ENCODE data around the gene CTNNA3. TPM values are rescaled to one million over a fixed set of nuclear protein-coding genes. Genes with fewer than 3 reads are reported as not detected.

CTNNA3 gene
- total RNA-seq, 2 donors from 2014 or later: 1.6 TPM; not detected in 1

DNA sequence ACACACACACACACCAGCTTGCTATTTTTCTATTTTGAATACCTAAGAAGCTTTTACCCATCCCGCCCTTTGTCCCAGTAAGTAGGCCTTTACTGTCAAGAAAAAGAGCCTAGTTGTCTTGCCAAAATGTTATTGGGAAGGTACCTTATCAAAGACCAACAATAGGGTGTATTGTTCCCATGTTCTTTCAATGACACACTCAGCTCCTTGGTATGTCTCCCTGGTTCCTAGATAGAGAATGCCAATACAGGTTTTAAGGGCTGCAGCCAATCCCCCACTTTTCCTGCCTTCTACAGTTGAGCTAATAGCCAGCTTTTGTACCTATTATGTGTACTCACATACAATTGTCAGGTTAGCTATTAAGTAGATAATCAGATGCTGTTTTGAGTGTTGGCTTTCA is 862.1 kb downstream of the CTNNA3 start:
- H3K9me3 ChIP-seq (ENCODE audit: control insufficient read depth, low read length, poor library complexity, severe bottlenecking): no peaks in the 10 kb centered on the region
- Mint-ChIP-seq H3K4me3 (no peak overlapping the region), H3K27ac (no peak overlapping the region), H3K36me3 (ENCODE audit: low read depth) (no peaks in the 10 kb centered on the region), H3K27me3 (no peaks in the 10 kb centered on the region), H3K4me1 (no peaks in the 10 kb centered on the region)
- ATAC-seq (no peak), DNase-seq (no peak)

DNA sequence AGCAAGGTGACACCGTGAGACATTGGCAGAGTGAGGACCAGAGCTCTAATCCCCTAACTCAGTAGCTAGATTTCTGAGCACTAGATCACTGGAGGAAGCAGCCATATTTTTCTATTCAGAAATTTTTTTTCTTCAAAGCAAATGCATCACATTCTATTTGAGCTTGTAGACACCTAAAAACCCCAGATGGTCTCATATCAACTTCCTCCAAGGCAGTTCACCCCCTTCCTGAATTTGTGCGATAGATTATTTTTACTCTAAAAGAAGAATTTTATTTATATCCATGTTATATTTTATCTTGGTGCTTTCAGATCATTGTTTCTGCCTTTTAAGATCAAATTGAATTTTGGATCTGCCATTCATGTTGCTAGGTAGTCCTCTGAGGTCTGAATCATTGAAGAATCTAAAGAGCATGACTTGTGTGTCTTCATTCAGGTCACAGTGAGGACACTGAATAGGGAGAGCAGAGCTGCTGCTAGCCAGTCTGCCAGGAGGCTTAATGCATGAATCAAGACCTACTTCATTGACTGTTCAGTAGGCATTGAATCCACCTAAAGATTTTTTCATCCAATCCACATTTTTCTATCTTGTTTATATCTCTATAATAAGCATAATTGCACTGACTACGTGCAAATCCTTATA is 863.1 kb downstream of the CTNNA3 start:
- Mint-ChIP-seq H3K4me1 (no peaks in the 10 kb centered on the region), H3K36me3 (ENCODE audit: low read depth) (no peaks in the 10 kb centered on the region), H3K27me3 (no peaks in the 10 kb centered on the region), H3K4me3 (no peak overlapping the region), H3K27ac (no peak overlapping the region)
- no peaks in the 10 kb centered on the region for H3K9me3 ChIP-seq (ENCODE audit: control insufficient read depth, low read length, poor library complexity, severe bottlenecking)
- DNase-seq (no peak), ATAC-seq (no peak)

DNA sequence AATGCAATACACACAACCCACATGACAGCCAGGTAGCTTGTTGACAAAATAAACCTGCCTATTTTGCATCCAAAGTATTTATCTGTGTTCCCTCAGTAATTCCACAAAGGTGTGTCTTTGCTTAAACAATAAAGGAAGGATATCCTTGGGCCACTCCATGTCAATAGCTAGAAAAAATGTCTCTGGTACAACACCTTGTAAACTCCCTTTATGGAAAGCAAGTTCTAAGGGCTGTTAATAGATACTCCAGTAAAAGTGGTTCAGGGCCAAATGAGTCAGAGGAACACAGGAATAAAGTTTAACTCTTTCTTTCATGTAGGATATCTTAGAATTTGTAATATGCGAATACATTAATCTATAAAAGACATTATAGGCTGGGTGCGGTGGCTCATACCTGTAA is 867.0 kb downstream of the CTNNA3 start:
- DNase-seq (no peak), ATAC-seq (no peak)
- H3K4me3 Mint-ChIP-seq: no peak overlapping the region
- peaks cover 4% of the 10 kb centered on the region for H3K27me3 Mint-ChIP-seq
- no peak overlapping the region for H3K27ac Mint-ChIP-seq
- no peaks in the 10 kb centered on the region for H3K4me1 Mint-ChIP-seq
- H3K36me3 Mint-ChIP-seq (ENCODE audit: low read depth): no peaks in the 10 kb centered on the region
- no peaks in the 10 kb centered on the region for H3K9me3 ChIP-seq (ENCODE audit: control insufficient read depth, low read length, poor library complexity, severe bottlenecking)

DNA sequence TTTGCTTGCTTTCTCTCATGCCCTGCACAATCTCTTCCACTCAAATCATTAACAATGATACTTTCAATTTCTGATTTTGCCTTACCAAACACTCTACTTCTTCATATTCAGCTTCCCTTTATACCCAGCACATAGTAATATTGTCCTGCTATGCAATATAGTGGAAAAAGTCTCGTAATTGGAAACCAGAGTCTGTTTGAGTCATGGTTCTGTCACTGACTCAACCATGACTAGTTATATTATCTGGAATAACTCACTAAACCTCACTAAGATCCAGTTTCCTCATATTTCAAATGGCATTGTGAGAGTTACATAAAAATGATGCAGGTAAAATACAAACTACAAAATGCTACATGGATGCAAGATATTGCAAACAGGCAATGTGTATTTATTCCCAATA is 868.6 kb downstream of the CTNNA3 start:
- ATAC-seq: no peak

DNA sequence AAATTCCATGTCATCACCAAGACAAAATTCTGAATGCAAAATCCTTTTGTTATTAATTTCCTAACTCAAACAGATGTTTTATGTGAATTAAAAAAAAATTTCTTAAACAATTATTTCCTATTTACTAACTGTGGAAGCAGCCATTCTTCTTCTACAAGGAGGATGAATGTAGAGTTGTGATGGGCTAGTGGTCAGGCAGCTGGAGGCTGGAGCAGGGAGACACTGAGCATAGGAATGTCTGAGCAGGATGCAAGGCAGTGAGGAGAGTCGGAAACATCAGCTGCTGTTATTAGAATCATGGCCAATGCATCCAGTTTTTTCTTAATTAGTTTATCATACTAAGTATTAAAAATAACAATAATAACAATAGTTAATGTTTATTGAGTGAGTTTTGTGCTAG is 872.7 kb downstream of the CTNNA3 start:
- H3K4me3 Mint-ChIP-seq: no peak overlapping the region
- peaks cover 4% of the 10 kb centered on the region for H3K27me3 Mint-ChIP-seq
- no peaks in the 10 kb centered on the region for H3K9me3 ChIP-seq (ENCODE audit: control insufficient read depth, low read length, poor library complexity, severe bottlenecking)
- DNase-seq: no peak
- H3K4me1 Mint-ChIP-seq: no peaks in the 10 kb centered on the region
- H3K27ac Mint-ChIP-seq: no peak overlapping the region
- no peak for ATAC-seq
- no peaks in the 10 kb centered on the region for H3K36me3 Mint-ChIP-seq (ENCODE audit: low read depth)

More for the DNA sequence above, 868.6 kb downstream of the CTNNA3 start:
- DNase-seq: no peak
- H3K9me3 ChIP-seq (ENCODE audit: control insufficient read depth, low read length, poor library complexity, severe bottlenecking): no peaks in the 10 kb centered on the region
- no peak overlapping the region for H3K4me3 Mint-ChIP-seq
- H3K36me3 Mint-ChIP-seq (ENCODE audit: low read depth): no peaks in the 10 kb centered on the region
- no peaks in the 10 kb centered on the region for H3K4me1 Mint-ChIP-seq
- H3K27me3 Mint-ChIP-seq: peaks cover 4% of the 10 kb centered on the region
- H3K27ac Mint-ChIP-seq: no peak overlapping the region

DNA sequence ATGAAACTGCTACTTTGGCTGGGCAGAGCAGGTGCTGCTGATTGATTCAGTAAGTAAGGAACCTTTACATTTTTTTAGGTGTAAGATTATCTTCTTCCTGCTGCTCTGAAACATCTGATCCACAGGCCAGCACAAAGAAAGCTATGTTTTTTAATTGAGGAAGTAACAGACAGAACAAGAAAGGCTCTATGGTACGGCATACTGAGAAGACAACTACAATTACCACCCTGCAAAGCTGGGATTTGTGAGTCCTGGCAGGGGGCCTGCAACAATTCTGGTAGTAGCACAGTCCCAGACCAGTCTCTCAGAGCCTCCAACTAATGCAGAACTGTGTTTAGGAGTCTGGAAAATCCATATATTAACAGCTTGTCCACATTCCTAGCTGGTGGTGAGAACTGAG is 873.2 kb downstream of the CTNNA3 start:
- ATAC-seq (no peak), DNase-seq (no peak)
- Mint-ChIP-seq H3K4me1 (no peaks in the 10 kb centered on the region), H3K36me3 (ENCODE audit: low read depth) (no peaks in the 10 kb centered on the region), H3K27ac (no peak overlapping the region), H3K4me3 (no peak overlapping the region), H3K27me3 (peaks cover 4% of the 10 kb centered on the region)
- H3K9me3 ChIP-seq (ENCODE audit: control insufficient read depth, low read length, poor library complexity, severe bottlenecking): no peaks in the 10 kb centered on the region

DNA sequence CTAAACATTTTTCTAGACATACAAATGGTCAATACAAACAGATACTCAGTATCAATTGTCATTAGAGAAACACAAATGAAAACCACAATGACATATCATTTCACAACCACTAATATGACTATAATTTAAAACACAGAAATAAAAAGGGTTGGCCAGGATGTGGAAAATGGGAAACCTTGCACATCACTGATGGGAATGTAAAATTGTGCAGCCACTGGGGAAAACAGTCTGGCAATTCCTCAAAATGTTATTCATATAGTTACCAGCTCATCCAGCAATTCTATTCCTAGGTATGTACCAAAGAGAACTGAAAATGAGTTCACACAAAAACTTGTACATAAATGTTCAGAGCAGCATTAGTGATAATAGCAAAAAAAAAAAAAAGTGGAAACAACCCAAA is 876.3 kb downstream of the CTNNA3 start:
- H3K4me3 Mint-ChIP-seq: no peak overlapping the region
- H3K4me1 Mint-ChIP-seq: no peaks in the 10 kb centered on the region
- ATAC-seq: no peak
- no peaks in the 10 kb centered on the region for H3K36me3 Mint-ChIP-seq (ENCODE audit: low read depth)
- no peak overlapping the region for H3K27ac Mint-ChIP-seq
- no peak for DNase-seq
- no peaks in the 10 kb centered on the region for H3K9me3 ChIP-seq (ENCODE audit: control insufficient read depth, low read length, poor library complexity, severe bottlenecking)
- H3K27me3 Mint-ChIP-seq: no peaks in the 10 kb centered on the region

DNA sequence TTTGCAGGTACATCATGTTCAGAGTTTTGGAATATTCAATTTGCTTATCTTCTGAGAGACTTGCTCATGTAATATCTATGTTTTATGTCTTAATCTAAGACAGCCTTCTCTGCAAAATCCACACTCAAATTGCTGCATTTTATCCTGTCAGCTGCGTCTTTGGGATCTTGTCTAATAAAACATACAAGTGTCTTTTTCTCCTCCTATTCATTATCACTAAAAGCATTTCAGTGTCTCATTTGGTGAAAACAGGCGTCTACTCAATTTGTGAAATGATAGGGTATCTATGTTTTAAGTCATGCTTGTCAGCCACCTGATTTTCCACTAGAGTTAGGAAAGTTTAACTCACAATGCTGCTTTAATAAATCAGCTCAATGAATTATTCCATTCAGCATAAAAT is 882.9 kb downstream of the CTNNA3 start:
- no peak overlapping the region for H3K27ac Mint-ChIP-seq
- H3K36me3 Mint-ChIP-seq (ENCODE audit: low read depth): no peaks in the 10 kb centered on the region
- no peaks in the 10 kb centered on the region for H3K4me1 Mint-ChIP-seq
- ATAC-seq (no peak), DNase-seq (no peak)
- H3K4me3 Mint-ChIP-seq: no peak overlapping the region
- H3K27me3 Mint-ChIP-seq: no peaks in the 10 kb centered on the region
- no peaks in the 10 kb centered on the region for H3K9me3 ChIP-seq (ENCODE audit: control insufficient read depth, low read length, poor library complexity, severe bottlenecking)

DNA sequence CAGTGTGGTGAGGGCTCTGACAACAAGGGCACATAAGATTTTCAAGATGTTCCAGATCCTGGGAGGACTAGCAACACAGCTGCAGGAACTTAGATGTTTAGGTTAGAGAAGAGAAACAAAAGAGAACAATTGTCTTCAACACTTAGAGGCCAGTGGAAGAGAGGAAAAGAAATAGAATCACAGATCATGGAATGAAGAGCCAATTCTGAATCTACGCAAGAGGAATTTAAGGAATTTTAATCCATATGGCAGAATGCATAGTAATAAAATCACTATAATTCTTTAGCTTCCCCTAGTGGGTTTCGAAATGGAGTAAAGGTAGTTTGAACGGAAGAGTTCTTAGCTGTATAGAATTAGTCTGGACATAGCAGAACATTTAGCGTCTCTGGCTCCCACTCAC is 884.8 kb downstream of the CTNNA3 start:
- H3K4me1 Mint-ChIP-seq: no peaks in the 10 kb centered on the region
- H3K9me3 ChIP-seq (ENCODE audit: control insufficient read depth, low read length, poor library complexity, severe bottlenecking): no peaks in the 10 kb centered on the region
- H3K27me3 Mint-ChIP-seq: no peaks in the 10 kb centered on the region
- DNase-seq (no peak), ATAC-seq (no peak)
- no peaks in the 10 kb centered on the region for H3K36me3 Mint-ChIP-seq (ENCODE audit: low read depth)
- no peak overlapping the region for H3K27ac Mint-ChIP-seq
- H3K4me3 Mint-ChIP-seq: no peak overlapping the region

DNA sequence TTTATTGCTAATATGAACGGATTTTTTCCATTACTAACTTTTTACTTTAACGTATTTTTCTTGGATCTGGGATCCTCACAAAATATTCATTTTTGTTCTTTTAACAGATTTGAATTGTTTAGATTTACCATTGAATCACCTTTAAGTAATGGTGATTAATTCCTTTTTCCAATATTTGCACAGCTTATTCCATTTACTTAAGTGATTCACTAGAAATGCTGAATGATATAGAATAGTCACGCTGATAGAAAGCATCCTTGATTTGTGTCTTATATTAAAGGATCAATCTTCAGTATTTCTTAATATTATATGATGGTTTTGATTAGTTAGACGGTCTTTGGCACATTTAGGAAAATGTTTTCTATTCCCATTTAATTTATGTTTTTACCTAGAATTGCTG is 886.6 kb downstream of the CTNNA3 start:
- no peaks in the 10 kb centered on the region for H3K9me3 ChIP-seq (ENCODE audit: control insufficient read depth, low read length, poor library complexity, severe bottlenecking)
- Mint-ChIP-seq H3K27ac (no peak overlapping the region), H3K4me1 (no peaks in the 10 kb centered on the region), H3K4me3 (no peak overlapping the region), H3K36me3 (ENCODE audit: low read depth) (no peaks in the 10 kb centered on the region), H3K27me3 (no peaks in the 10 kb centered on the region)
- ATAC-seq (no peak), DNase-seq (no peak)

DNA sequence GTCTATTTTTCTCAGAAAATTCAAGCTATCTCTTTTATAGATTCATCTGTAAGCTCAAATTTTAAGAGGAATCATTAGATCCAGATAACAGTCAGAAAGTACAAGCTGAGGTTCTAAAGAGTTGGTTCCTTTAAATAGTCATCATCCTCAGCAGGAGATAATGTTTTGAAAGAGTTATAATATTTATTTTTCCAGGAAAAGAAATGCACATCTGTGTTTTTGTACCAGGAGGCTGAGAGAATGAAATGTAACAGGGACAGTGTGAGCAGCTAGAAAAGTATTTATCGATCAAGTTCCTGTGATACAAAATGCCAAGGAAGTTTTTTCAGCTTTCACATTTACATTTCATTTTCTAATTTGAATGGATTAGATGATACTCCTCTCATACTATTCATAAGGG is 890.4 kb downstream of the CTNNA3 start:
- no peaks in the 10 kb centered on the region for H3K27me3 Mint-ChIP-seq

DNA sequence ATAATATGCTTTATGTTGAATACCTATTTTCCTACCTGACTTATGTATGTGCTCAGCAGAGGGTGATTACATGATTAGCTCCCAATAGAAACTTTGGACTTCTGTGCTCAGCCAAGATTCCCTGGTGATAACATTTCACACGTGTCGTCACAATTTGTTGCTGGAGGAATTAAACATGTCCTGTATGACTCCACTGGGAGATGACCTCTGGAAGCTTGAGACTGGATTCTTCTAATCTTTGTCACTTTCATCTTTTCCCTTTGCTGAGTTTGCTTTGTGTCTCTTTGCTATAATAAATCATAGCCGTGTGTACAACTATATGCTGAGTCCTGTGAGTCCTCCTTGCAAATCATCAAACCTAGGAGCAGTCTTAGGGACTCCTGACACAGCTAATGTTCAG is 891.0 kb downstream of the CTNNA3 start:
- no peaks in the 10 kb centered on the region for H3K9me3 ChIP-seq (ENCODE audit: control insufficient read depth, low read length, poor library complexity, severe bottlenecking)
- Mint-ChIP-seq H3K4me1 (no peaks in the 10 kb centered on the region), H3K4me3 (no peak overlapping the region), H3K27ac (no peak overlapping the region), H3K36me3 (ENCODE audit: low read depth) (no peaks in the 10 kb centered on the region), H3K27me3 (no peaks in the 10 kb centered on the region)
- DNase-seq (no peak), ATAC-seq (no peak)

More for the DNA sequence above, 890.4 kb downstream of the CTNNA3 start:
- no peak for ATAC-seq
- H3K4me3 Mint-ChIP-seq: no peak overlapping the region
- no peaks in the 10 kb centered on the region for H3K4me1 Mint-ChIP-seq
- no peak for DNase-seq
- H3K36me3 Mint-ChIP-seq (ENCODE audit: low read depth): no peaks in the 10 kb centered on the region
- H3K9me3 ChIP-seq (ENCODE audit: control insufficient read depth, low read length, poor library complexity, severe bottlenecking): no peaks in the 10 kb centered on the region
- H3K27ac Mint-ChIP-seq: no peak overlapping the region

DNA sequence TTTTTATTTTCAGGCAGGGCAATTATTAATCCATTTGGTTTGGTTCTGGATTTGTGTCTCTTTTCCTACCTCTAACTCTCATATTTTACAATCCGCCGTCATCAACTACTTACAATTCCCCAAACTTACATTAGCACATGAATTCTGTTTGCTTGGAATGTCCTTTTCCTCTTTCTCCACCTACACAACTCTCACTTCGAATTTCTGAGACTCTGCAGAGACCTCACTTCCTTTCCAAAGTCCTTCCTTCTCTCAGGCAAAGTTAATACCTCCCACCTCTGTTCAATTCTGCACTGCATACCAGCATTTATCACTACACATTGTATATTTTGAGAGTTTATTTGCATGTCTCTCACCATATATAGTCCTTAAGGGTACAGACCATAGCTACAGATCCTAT is 892.8 kb downstream of the CTNNA3 start:
- no peak for DNase-seq
- Mint-ChIP-seq H3K27me3 (no peaks in the 10 kb centered on the region), H3K36me3 (ENCODE audit: low read depth) (no peaks in the 10 kb centered on the region), H3K4me3 (no peak overlapping the region), H3K27ac (no peak overlapping the region), H3K4me1 (no peaks in the 10 kb centered on the region)
- ATAC-seq: no peak
- no peaks in the 10 kb centered on the region for H3K9me3 ChIP-seq (ENCODE audit: control insufficient read depth, low read length, poor library complexity, severe bottlenecking)

DNA sequence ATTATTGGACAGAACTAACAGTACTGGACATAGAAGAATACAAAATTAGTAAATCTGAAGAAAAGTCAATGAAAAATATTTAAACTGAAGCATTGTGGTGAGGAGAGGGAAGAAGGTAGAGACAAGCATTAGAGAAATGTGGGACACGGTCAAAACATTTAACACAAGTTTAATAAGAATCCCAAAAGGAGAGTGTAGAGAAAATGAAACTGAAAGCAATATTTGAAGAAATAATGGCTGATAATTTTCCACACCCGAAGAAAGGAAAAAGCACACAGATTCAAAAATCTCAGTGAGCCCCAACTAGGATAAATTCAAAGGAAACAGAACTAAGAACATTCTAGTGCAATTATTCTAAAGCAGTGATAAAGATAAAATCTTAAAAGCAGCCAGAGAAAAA is 896.5 kb downstream of the CTNNA3 start:
- DNase-seq (no peak), ATAC-seq (no peak)
- Mint-ChIP-seq H3K4me3 (no peak overlapping the region), H3K36me3 (ENCODE audit: low read depth) (no peaks in the 10 kb centered on the region), H3K27ac (no peak overlapping the region), H3K4me1 (no peaks in the 10 kb centered on the region), H3K27me3 (no peaks in the 10 kb centered on the region)
- no peaks in the 10 kb centered on the region for H3K9me3 ChIP-seq (ENCODE audit: control insufficient read depth, low read length, poor library complexity, severe bottlenecking)

Measured in T-helper 17 cell (primary cell).